GM18858 (cell line): ENCODE results near the gene LAMA4.
A peak's percentile ranks its signal among the peaks of the same experiment; 100 is the strongest.

ENCODE experiments used
- ATAC-seq: cut with Tn5 transposase; IDR thresholded peaks from one replicate; pipeline ENCODE4 v1.9.1; 2021; ENCODE audit not compliant: unreplicated experiment

Gene LAMA4

DNA sequence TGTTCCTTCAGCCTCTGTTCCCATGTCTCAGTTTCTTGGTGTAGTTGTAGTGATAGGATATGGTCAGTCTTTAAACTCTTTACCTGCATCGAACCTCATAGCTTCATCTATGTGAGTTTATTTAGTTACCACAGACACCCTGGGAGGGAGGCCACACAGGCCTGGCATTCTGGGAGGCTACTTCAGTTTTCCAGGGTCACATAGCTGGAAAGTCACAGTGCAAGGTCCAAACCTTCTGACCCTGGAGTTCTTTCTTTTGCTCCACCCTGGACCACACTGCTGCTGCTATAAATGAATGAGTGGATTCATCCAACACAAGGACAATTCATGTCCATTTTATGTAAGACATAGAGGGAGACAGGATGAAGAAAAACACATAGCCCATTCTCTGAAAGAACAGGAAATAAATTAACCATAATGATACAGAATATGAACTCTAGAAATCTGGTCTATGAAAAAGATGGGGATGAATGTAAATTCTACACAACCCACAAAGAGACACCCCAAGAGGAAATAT is 60.8 kb downstream of the LAMA4 start:
- no peak for ATAC-seq

- ATAC-seq = no peak
Observed at GRCh38 chr6:112193117-112193516, 61.2 kb downstream of the LAMA4 start.

DNA sequence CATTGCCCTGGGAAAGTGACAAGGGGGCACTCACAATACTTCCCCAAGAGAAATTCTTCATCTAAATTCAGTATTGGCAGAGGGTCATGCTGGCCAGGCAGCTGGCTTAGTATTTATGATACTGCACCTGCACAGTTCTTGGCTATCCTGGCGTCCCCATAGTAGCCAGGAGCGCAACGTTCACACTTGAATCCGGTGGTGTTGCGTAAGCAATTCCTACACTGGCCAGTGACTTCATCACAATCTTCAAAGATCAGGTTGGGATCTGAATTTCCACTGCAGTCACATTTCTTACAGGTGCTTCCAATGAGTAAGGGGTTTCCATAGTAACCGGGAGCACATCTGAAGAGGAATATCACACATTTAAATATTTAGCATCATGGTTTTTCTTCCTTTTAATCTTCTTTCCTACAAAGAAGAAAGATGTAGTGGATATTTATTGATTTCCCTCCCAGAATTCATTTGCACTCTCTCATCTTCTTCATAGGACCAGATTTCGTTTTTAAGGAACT is 62.8 kb downstream of the LAMA4 start:
- no peak for ATAC-seq

DNA sequence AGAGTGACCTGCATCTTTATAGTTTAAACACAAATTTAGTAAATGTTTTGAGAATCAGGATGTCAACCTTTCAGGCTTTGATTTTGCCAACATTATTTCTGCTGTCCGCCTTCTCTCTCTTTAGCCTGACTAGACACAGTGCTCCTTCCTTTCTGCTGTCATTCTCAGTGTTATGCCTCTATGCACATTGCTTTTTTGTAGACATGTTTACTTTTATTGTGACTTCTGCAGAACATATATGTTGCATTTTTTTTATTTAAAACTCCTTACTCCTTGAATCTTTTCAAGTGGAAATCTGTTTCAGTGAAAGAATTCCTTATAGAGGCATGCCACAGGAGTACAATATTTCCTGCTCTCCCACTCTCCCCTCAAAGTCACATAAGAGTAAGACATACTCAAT is 64.2 kb downstream of the LAMA4 start:
- ATAC-seq = no peak

GRCh38 chr6:112189494-112189893 is 64.9 kb downstream of the LAMA4 start:
- no peak for ATAC-seq

DNA sequence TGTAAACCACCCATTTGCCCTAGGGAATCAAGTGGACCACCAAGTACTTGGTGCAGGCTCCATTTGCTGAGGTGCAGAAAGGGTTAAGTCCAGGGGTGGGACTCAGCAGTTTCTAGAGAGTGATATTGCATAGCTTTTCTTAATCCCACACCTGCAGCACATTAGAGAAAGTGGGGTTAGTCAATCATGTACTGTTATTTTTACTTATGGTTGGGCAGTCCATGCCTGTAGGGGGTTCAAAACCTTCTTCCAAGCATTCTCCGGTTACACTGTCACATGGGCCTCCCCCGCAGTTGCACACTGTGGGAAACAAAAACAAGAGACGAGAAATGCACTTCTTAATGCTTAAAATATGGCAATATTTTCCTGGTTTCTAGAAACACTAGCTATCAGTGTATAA is 65.5 kb downstream of the LAMA4 start:
- no peak for ATAC-seq

- no peak for ATAC-seq
Observed at GRCh38 chr6:112187736-112188135, 66.6 kb downstream of the LAMA4 start.

DNA sequence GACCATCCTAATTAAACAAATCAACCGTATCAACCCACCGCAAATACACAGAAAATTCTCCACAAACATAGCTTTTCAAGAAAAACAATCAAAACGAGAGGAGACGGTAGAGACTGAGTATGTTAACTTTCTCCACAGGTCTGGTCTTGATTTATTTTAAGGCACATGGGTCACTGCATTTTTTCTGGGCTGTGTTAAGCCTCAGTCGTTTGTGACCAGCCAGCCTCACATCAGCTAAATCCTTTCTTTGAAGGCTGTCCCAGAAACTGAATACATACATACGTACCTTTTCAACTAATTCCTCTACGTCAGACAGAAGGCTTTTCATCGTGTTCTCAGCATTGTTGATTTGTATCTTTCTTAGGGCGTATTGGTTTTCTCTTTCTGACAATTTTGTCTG is 69.4 kb downstream of the LAMA4 start:
- ATAC-seq = no peak

- ATAC-seq = no peak
Observed at GRCh38 chr6:112183271-112183671, 71.1 kb downstream of the LAMA4 start.

DNA sequence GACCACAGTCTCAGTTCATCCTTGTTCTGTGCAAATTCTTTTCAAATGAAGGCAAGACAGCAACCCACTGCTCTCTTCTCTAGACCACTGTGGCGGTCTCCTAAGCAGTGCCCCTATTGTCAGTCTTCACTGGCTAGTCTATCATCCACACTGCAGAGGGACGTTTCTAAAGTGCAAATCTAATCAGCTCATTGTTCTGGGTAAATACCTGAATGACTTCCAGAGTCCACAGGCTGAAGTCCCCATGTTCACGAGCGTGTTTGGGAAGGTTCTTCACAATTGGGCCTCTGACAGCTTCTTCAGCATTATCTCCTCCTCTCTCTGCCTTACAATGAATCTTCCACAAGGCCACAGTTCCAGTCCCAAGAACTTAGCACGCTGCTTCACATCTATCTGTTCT is 73.2 kb downstream of the LAMA4 start:
- no peak for ATAC-seq

GRCh38 chr6:112180095-112180820 is 74.1 kb downstream of the LAMA4 start:
- peak; percentile 93 for ATAC-seq

- no peak for ATAC-seq
Observed at GRCh38 chr6:112179631-112180030, 74.7 kb downstream of the LAMA4 start.

- no peak for ATAC-seq
Observed at GRCh38 chr6:112178846-112179245, 75.5 kb downstream of the LAMA4 start.

DNA sequence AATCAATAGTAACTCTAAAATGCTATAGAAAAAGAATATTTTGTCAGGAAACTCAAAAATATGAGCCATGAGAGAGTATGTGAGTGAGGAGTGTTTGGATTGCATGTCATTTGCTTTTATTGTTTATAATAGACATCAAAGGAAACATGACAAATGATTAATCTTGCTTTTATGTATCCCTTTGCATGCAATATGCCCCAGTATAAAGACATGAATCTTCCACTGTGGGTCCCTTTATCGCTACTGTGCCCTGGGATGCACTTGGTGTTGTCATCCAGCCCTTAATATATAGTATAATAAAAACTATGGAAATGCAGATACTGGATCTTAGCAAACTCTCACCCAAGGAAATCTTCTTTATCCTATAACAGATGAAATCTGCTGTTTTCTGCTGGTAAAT is 77.3 kb downstream of the LAMA4 start:
- no peak for ATAC-seq

DNA sequence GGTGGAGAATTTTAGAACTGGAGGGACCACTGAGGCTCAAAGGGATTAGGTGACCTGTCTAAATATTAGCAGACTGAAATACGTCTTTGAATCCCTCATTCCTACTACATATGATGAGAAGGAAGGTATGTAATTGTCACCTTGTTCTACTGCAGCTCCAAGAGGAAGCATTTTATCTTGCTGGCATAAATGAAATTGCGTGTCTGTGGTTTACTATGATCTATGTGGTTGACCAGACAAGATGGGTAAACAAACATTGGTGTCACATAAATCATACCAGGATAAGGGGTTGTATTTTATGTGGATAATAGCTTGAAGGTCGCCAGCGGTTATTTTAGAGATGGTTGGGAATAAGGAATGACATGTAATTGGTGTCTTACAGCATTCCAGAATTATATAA is 78.2 kb downstream of the LAMA4 start:
- no peak for ATAC-seq

- ATAC-seq = no peak
Observed at GRCh38 chr6:112173221-112173804, 81.1 kb downstream of the LAMA4 start.

DNA sequence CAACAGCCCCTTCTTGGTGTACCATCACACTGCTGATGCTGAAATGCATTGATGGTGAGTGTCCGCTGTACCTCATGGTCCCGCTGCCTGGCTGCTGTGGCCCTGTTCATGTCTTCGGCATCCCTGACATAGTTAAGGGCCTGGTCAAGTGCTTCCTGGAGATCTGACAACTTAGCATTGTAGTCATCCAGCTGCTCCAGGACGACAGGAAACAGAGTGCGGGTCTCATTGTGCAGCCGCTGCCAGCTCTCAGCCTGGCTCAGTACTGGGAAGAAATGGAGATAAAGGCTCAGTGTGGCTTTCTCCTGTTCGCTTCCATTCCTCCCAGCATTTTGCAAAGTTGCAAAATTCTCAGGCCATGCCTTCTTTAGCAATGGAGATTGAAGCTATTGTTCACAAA is 81.8 kb downstream of the LAMA4 start:
- ATAC-seq = no peak

- ATAC-seq = no peak
Observed at GRCh38 chr6:112169541-112169940, 84.8 kb downstream of the LAMA4 start.

DNA sequence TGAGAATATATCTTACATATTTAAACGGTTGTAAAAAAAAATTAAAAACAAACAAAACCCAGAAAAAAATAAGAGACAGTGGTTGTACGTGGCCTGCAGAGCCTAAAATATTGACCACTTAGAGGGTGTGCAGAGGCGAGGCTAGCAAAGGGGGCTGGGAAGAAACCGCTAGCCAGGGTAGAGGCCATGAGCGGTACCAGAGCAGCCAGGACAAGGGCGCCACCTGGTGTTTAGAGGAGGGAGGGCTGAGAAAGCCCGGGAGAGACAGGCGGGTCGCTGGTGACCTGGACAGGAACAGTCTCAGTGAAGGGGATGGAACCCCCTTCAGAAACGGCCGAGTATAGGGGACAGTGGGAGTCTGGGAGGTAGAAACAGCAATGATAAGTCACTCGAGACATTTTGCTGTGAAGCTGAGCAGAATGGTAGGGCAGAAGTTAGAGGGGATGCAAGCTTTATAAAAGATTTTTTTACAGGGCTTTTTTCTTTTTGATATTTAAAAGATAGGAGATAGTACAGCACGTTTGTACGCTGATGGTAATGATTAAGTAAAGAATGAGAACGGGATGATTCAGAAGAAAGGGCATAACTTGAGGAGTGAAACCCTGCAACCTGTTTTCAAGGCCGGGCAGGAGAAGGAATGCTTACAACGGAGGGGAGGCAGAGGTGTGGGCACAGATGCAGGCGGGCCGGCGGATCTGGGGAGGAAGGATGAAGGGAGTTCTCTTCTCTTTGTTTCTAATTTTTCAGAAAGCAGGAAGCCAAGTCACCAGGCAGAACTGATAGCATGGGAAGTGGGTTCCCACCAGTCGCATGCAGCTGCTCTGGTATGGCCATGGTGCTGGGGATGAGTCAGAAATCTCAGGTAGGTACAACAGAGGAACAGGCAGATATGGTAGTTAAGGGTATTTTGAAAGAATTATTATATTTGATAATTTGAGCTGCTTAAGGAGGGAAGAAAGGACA is 90.8 kb downstream of the LAMA4 start:
- ATAC-seq = peak; percentile 96

- no peak for ATAC-seq
Observed at GRCh38 chr6:112160745-112161144, 93.6 kb downstream of the LAMA4 start.

GRCh38 chr6:112156668-112157067 is 97.7 kb downstream of the LAMA4 start:
- ATAC-seq = no peak
